H9 (cell line): ENCODE results near the gene AKAP7. TPM values are rescaled to one million over a fixed set of nuclear protein-coding genes. Genes with fewer than 3 reads are reported as not detected.
"Not testable (repeated sequence)": the region's sequence is repeated elsewhere in the genome, so short reads cannot be mapped to it uniquely, and the experiment has no call there.

Source experiments
- DNase-seq: peaks from one replicate; pipeline ENCODE4 v3.0.0-alpha.2; 2017
- H2AFZ ChIP-seq: one replicate; pipeline ENCODE4 v1.6.1; 2013; ENCODE audit warnings: mild to moderate bottlenecking, low read length, control low read depth, moderate library complexity
- H2AK5ac ChIP-seq: 2 replicates; pipeline ENCODE4 v1.6.1; 2013; ENCODE audit warnings: low read length, control low read depth, mixed read lengths; ENCODE audit not compliant: insufficient read length
- H2BK120ac ChIP-seq: one replicate; pipeline ENCODE4 v1.6.1; 2013; ENCODE audit warnings: low read depth, mild to moderate bottlenecking, low read length, control low read depth, inconsistent platforms; ENCODE audit not compliant: poor library complexity, severe bottlenecking
- H2BK12ac ChIP-seq: 2 replicates; pipeline ENCODE4 v1.6.1; 2013; ENCODE audit warnings: low read length, control low read depth, mixed read lengths, low read depth; ENCODE audit not compliant: insufficient read length
- H2BK15ac ChIP-seq: 2 replicates; pipeline ENCODE4 v1.6.1; 2013; ENCODE audit warnings: low read depth, low read length, control low read depth
- H2BK20ac ChIP-seq: one replicate; pipeline ENCODE4 v1.6.1; 2013; ENCODE audit warnings: low read depth, mild to moderate bottlenecking, low read length, control low read depth, inconsistent platforms; ENCODE audit not compliant: poor library complexity, severe bottlenecking
- H2BK5ac ChIP-seq: 2 replicates; pipeline ENCODE4 v1.6.1; 2013; ENCODE audit warnings: low read length, control low read depth, mixed read lengths; ENCODE audit not compliant: insufficient read length
- H3K14ac ChIP-seq: 2 replicates; pipeline ENCODE4 v1.6.1; 2013; ENCODE audit warnings: low read length, control low read depth; ENCODE audit not compliant: insufficient read depth
- H3K18ac ChIP-seq: 2 replicates; pipeline ENCODE4 v1.6.1; 2013; ENCODE audit warnings: low read depth, mild to moderate bottlenecking, mixed read lengths, low read length, control low read depth; ENCODE audit not compliant: insufficient read length
- H3K23ac ChIP-seq: 2 replicates; pipeline ENCODE4 v1.6.1; 2013; ENCODE audit warnings: low read length, control low read depth, mixed read lengths, low read depth; ENCODE audit not compliant: insufficient read length
- H3K23me2 ChIP-seq: 2 replicates; pipeline ENCODE4 v1.6.1; 2013; ENCODE audit warnings: low read depth, mild to moderate bottlenecking, mixed read lengths, low read length, control low read depth; ENCODE audit not compliant: insufficient read length, poor library complexity, severe bottlenecking
- H3K27ac ChIP-seq: 2 replicates; pipeline ENCODE4 v1.5.1; 2013; ENCODE audit warnings: low read length, control low read depth, mixed read lengths, low read depth; ENCODE audit not compliant: insufficient read length
- H3K27me3 ChIP-seq: 2 replicates; pipeline ENCODE4 v1.6.1; 2013; ENCODE audit warnings: low read length, control low read depth, inconsistent platforms; ENCODE audit not compliant: insufficient read depth
- H3K4ac ChIP-seq: 2 replicates; pipeline ENCODE4 v1.6.1; 2013; ENCODE audit warnings: low read depth, mild to moderate bottlenecking, control low read depth, inconsistent platforms, low read length, moderate library complexity
- H3K4me1 ChIP-seq: 2 replicates; pipeline ENCODE4 v1.6.1; 2013; ENCODE audit warnings: low read length, control low read depth, inconsistent platforms; ENCODE audit not compliant: insufficient read depth
- H3K4me2 ChIP-seq: 2 replicates; pipeline ENCODE4 v1.6.1; 2013; ENCODE audit warnings: low read length, control low read depth, mixed read lengths; ENCODE audit not compliant: insufficient read length, insufficient read depth
- H3K56ac ChIP-seq: 2 replicates; pipeline ENCODE4 v1.6.1; 2013; ENCODE audit warnings: low read depth, mild to moderate bottlenecking, mixed read lengths, low read length, control low read depth; ENCODE audit not compliant: insufficient read length
- H3K79me1 ChIP-seq: 2 replicates; pipeline ENCODE4 v1.6.1; 2013; ENCODE audit warnings: low read depth, mild to moderate bottlenecking, moderate library complexity, low read length, control low read depth, inconsistent platforms; ENCODE audit not compliant: insufficient read depth, poor library complexity, severe bottlenecking
- H3K79me2 ChIP-seq: 2 replicates; pipeline ENCODE4 v1.6.1; 2013; ENCODE audit warnings: low read length, control low read depth, inconsistent platforms; ENCODE audit not compliant: insufficient read depth
- H3K9ac ChIP-seq: 2 replicates; pipeline ENCODE4 v1.6.1; 2013; ENCODE audit warnings: low read length, control low read depth, mixed read lengths; ENCODE audit not compliant: insufficient read length; ENCODE audit errors: extremely low read depth
- H3K9me3 ChIP-seq: one replicate; pipeline ENCODE4 v1.6.1; 2013; ENCODE audit warnings: low read depth, low read length, inconsistent platforms; ENCODE audit not compliant: control insufficient read depth
- H3T11ph ChIP-seq: one replicate; pipeline ENCODE4 v1.6.1; 2013; ENCODE audit warnings: mild to moderate bottlenecking, low read length, control low read depth, inconsistent platforms
- H4K20me1 ChIP-seq: one replicate; pipeline ENCODE4 v1.6.1; 2013; ENCODE audit not compliant: control insufficient read depth, insufficient read length, insufficient read depth
- H4K5ac ChIP-seq: 2 replicates; pipeline ENCODE4 v1.6.1; 2013; ENCODE audit warnings: low read depth, mild to moderate bottlenecking, mixed read lengths, low read length, control low read depth; ENCODE audit not compliant: insufficient read length
- H4K8ac ChIP-seq: replicated peaks from 2 replicates; pipeline ENCODE4 v1.6.1; 2013; ENCODE audit warnings: low read length, control low read depth, mixed read lengths, low read depth; ENCODE audit not compliant: insufficient read length
- H4K91ac ChIP-seq: 2 replicates; pipeline ENCODE4 v1.6.1; 2013; ENCODE audit warnings: low read depth, mild to moderate bottlenecking, moderate library complexity, mixed read lengths, low read length, control low read depth; ENCODE audit not compliant: insufficient read length
- H3K27ac Mint-ChIP-seq, 3 experiments: 2 replicates in 2 of 3; 3 replicates in 1 of 3; pipeline ENCODE4 v1.8.0; 2020 to 2021; ENCODE audit warnings: mixed read lengths in 3 of 3, mild to moderate bottlenecking in 1 of 3, moderate library complexity in 1 of 3
- H3K27me3 Mint-ChIP-seq: 2 replicates; pipeline ENCODE4 v1.8.0; 2021; ENCODE audit warnings: low read depth, mild to moderate bottlenecking, moderate library complexity, mixed read lengths
- H3K36me3 Mint-ChIP-seq, 3 experiments: 2 replicates in 2 of 3; 3 replicates in 1 of 3; pipeline ENCODE4 v1.8.0; 2020 to 2021; ENCODE audit warnings: low read depth in 3 of 3, mixed read lengths in 3 of 3; ENCODE audit not compliant: insufficient read depth in 1 of 3
- H3K4me1 Mint-ChIP-seq, 2 experiments: 2 replicates each; pipeline ENCODE4 v1.8.0; 2020; ENCODE audit warnings: mixed read lengths in 2 of 2
- H3K4me3 Mint-ChIP-seq, 2 experiments: 2 replicates in 1 of 2; 3 replicates in 1 of 2; pipeline ENCODE4 v1.8.0; 2020 to 2021; ENCODE audit warnings: mild to moderate bottlenecking in 2 of 2, mixed read lengths in 2 of 2, moderate library complexity in 1 of 2
- H3K9me3 Mint-ChIP-seq, 2 experiments: 2 replicates in 1 of 2; 3 replicates in 1 of 2; pipeline ENCODE4 v1.8.0; 2020; ENCODE audit warnings: mild to moderate bottlenecking in 2 of 2, mixed read lengths in 2 of 2, moderate library complexity in 1 of 2
- CTCF ChIP-seq: fragments of 200-600 bp; sonication (generic); conservative IDR thresholded peaks from 3 replicates; pipeline ENCODE4 v1.8.0; 2021; ENCODE audit warnings: antibody characterized with exemption, mild to moderate bottlenecking
- WGBS: extraction: QIAGEN DNeasy Blood & Tissue Kit; methylation state at CpG from one replicate; pipeline ENCODE4 v1.1.7; 2013; ENCODE audit warnings: missing lambda C conversion rate, low lambda C conversion rate, mixed read lengths; ENCODE audit not compliant: insufficient read length; ENCODE audit errors: extremely low coverage; 5-methylcytosine and 5-hydroxymethylcytosine counted together
- long read RNA-seq: library from polyadenylated mRNA; unstranded; transcript quantifications from one replicate; pipeline ENCODE4 v2.0.0, GENCODE V29; 2020
- total RNA-seq: library from RNA; stranded (reverse); gene quantifications from 2 replicates; pipeline ENCODE4 v1.2.1, GENCODE V29; 2021

The AKAP7 gene
- 7.6 and 9.8 TPM in 2 replicates for total RNA-seq
- long read RNA-seq, transcript AKAP7-202 (2 exons, 2,461 nt) = major isoform, 12 of 28 reads
- long read RNA-seq, partial matches to known transcripts = 6 of 28 reads
- long read RNA-seq, other reads (novel, unspliced or antisense) = 9 of 28 reads

DNA sequence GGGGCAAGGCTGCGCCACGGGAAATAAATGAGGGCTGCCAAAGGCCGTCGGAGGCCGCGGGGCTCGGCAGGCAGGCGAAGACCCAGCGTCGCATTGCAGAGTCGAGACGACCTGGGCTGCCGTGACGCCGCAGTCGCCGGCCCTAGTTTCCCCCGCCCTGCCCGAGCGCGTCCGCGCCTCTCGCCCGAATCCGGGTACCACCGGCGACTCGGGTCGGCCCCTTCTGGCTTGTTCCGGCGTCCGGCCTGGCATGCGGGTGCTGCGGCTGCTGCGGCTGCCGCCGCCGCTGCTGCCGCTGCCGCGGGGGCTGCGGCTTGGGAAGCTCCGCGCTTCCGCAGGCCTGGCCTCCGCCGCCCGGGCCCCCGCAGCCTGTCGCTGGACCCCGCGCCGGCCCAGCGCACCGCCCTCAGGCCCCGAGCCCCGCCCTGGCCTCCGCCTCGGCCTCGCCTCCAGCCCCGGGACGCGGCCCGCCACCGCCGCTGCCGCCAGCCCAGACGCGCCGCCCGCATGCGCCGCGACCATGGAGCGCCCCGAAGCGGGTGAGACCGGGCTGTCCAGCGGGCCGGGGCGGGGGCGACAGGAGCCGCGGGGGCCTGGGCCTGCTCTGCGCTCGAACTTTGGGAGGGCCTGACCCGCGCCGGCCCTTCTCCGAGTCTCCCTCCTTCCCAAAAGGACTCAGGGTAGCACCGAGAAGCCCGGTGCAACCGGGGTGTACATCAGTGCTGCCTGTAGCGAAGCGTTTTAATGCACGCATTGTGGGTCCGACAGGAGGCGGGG is at the start of gene AKAP7:
Gene AKAP7 (plus strand): TSS at position 224 of the 777 bp plus-strand sequence. CDS start 297 bp downstream, at position 521.
- Histone ChIP-seq H2BK20ac (no peak within 1 kb of the TSS), H2BK15ac (peak within 1 kb of the TSS; percentile 9; the same call in 1 of the 2 replicates), H4K5ac (no peak within 1 kb of the TSS), H3K9ac (peak within 1 kb of the TSS; percentile 46), H3K4ac (no peak within 1 kb of the TSS), H3K79me1 (no peaks in the 10 kb centered on the region), H2BK5ac (no peak within 1 kb of the TSS), H4K8ac (no peak within 1 kb of the TSS), H3K9me3 (no peaks in the 10 kb centered on the region), H2AFZ (peak within 1 kb of the TSS; percentile 11), H3K14ac (peak within 1 kb of the TSS; percentile 67), H3K4me2 (peak within 1 kb of the TSS; percentile 98), H3K27me3 (no peaks in the 10 kb centered on the region), H2BK120ac (no peak within 1 kb of the TSS), H3K56ac (no peak within 1 kb of the TSS), H3K23me2 (peaks cover 6% of the 10 kb centered on the region), H3K23ac (no peak within 1 kb of the TSS), H4K91ac (no peak within 1 kb of the TSS), H3K4me1 (no peaks in the 10 kb centered on the region), H3K18ac (peak within 1 kb of the TSS; percentile 3), H2AK5ac (no peak within 1 kb of the TSS), H4K20me1 (no peaks in the 10 kb centered on the region), H3K27ac (no peak within 1 kb of the TSS), H2BK12ac (no peak within 1 kb of the TSS), H3K79me2 (no peaks in the 10 kb centered on the region), H3T11ph (no peak within 1 kb of the TSS)
- H3K9me3 Mint-ChIP-seq = no peaks in the 10 kb centered on the region
- no CpG with 5 or more reads among the region's 99 CpGs for WGBS
- H3K36me3 Mint-ChIP-seq = peaks cover 2 to 7% (median 4%) of the 10 kb centered on the region in 3 experiments; a peak in 3 of 7 replicates
- peak; percentile 82 for DNase-seq
- peaks cover 19% of the 10 kb centered on the region for H3K27me3 Mint-ChIP-seq
- peaks cover 14 to 17% of the 10 kb centered on the region in 2 experiments for H3K4me1 Mint-ChIP-seq
- peak within 1 kb of the TSS; percentile 70 to 81 for H3K4me3 Mint-ChIP-seq
- peak within 1 kb of the TSS in 2 of 3 experiments; percentile 74 to 77; a peak in 4 of 7 replicates for H3K27ac Mint-ChIP-seq
- no peak for TF ChIP-seq CTCF

DNA sequence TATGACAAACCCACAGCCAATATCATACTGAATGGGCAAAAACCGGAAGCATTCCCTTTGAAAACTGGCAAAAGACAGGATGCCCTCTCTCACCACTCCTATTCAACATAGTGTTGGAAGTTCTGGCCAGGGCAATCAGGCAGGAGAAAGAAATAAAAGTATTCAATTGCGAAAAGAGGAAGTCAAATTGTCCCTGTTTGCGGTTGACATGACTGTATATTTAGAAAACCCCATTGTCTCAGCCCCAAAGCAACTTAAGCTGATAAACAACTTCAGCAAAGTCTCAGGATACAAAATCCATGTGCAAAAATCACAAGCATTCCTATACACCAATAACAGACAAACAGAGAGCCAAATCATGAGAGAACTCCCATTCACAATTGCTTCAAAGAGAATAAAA is 44.9 kb upstream of the AKAP7 start:
- Mint-ChIP-seq H3K36me3 (peaks cover 17 to 21% (median 18%) of the 10 kb centered on the region in 3 experiments), H3K9me3 (peaks cover 35% of the 10 kb centered on the region in 2 experiments)
- not testable (repeated sequence) for H3K9ac ChIP-seq, H3K56ac ChIP-seq, H3K9me3 ChIP-seq, H2BK12ac ChIP-seq, DNase-seq, H4K20me1 ChIP-seq, H4K8ac ChIP-seq, H2BK15ac ChIP-seq, H3K27me3 Mint-ChIP-seq, H3K23me2 ChIP-seq, H4K5ac ChIP-seq, H3T11ph ChIP-seq, H3K27me3 ChIP-seq, H3K4me1 ChIP-seq, H2BK5ac ChIP-seq, H2BK20ac ChIP-seq, H3K4me2 ChIP-seq, H2BK120ac ChIP-seq, H2AFZ ChIP-seq, H3K27ac ChIP-seq, H3K18ac ChIP-seq, H3K4ac ChIP-seq, H3K23ac ChIP-seq, H3K14ac ChIP-seq, H3K4me1 Mint-ChIP-seq, H3K4me3 Mint-ChIP-seq, H3K79me1 ChIP-seq, H3K79me2 ChIP-seq, H3K27ac Mint-ChIP-seq, H4K91ac ChIP-seq, H2AK5ac ChIP-seq
- no CpG with 5 or more reads among the region's 3 CpGs for WGBS
